C4-2B (cell line): ENCODE data around the gene KMT2B.

ENCODE experiments used
- CTCF ChIP-seq: fragments of 450-650 bp; conservative IDR thresholded peaks from 2 replicates; pipeline ENCODE4 v1.5.1; 2017; ENCODE audit warnings: mild to moderate bottlenecking
- ZFX ChIP-seq: fragments of 450-650 bp; IDR thresholded peaks from 2 replicates; pipeline ENCODE4 v1.6.1; 2017

- no peak for TF ChIP-seq CTCF
- TF ChIP-seq ZFX = no peak
These were observed 48.2 kb upstream of the KMT2B start for GRCh38 chr19:35669566-35669965.
